Uterus (tissue), 2 donors: ENCODE data around the gene CEP350.

Experiments
- CTCF ChIP-seq, 4 experiments: fragments of 200-600 bp in 2 of 4; fragments of 450-650 bp in 2 of 4; sonication (generic) in 2 of 4; IDR thresholded peaks; one replicate each; pipeline ENCODE4 v1.5.1; 2016 to 2019; ENCODE audit warnings: antibody characterized with exemption in 4 of 4, mild to moderate bottlenecking in 2 of 4, moderate library complexity in 1 of 4
- POLR2A ChIP-seq, 2 donors: fragments of 450-650 bp; IDR thresholded peaks; one replicate each; pipeline ENCODE4 v1.6.1; 2016; ENCODE audit warnings: antibody characterized with exemption in 2 of 2, mild to moderate bottlenecking in 1 of 2, moderate library complexity in 1 of 2

GRCh38 chr1:180070286-180070685, 115.7 kb downstream of the CEP350 start:
- TF ChIP-seq CTCF (IDR thresholded peaks at IDR 0.05): no peak
- TF ChIP-seq POLR2A (IDR thresholded peaks at IDR 0.05): no peak
